ENCODE results near the gene TRIM62. TPM values are rescaled to one million over a fixed set of nuclear protein-coding genes. Genes with fewer than 3 reads are reported as not detected.

TRIM62 gene
- total RNA-seq, 1 donor = 3.9 TPM

- no peak for TF ChIP-seq CTCF (IDR thresholded peaks at IDR 0.05; ENCODE audit: insufficient read depth, low read depth, low read length)
- no peak overlapping the region for H3K4me3 ChIP-seq (ENCODE audit: low read depth, low read length)
- no peak for DNase-seq (ENCODE audit: low read depth)
Measured at GRCh38 chr1:33151116-33151515, 30.7 kb downstream of the TRIM62 start.

GRCh38 chr1:33150522-33150921 lies 31.3 kb downstream of the TRIM62 start:
- DNase-seq (ENCODE audit: low read depth) = no peak
- no peak for TF ChIP-seq CTCF (IDR thresholded peaks at IDR 0.05; ENCODE audit: insufficient read depth, low read depth, low read length)
- no peak overlapping the region for H3K4me3 ChIP-seq (ENCODE audit: low read depth, low read length)

GRCh38 chr1:33149453-33150190 lies 32.2 kb downstream of the TRIM62 start:
- DNase-seq (ENCODE audit: low read depth) = no peak
- H3K4me3 ChIP-seq (ENCODE audit: low read depth, low read length) = no peak overlapping the region
- no peak for TF ChIP-seq CTCF (IDR thresholded peaks at IDR 0.05; ENCODE audit: insufficient read depth, low read depth, low read length)

- no peak for TF ChIP-seq CTCF (IDR thresholded peaks at IDR 0.05; ENCODE audit: insufficient read depth, low read depth, low read length)
- no peak for DNase-seq (ENCODE audit: low read depth)
- no peak overlapping the region for H3K4me3 ChIP-seq (ENCODE audit: low read depth, low read length)
Measured at GRCh38 chr1:33148615-33149014, 33.2 kb downstream of the TRIM62 start.

GRCh38 chr1:33147997-33148314 lies 33.9 kb downstream of the TRIM62 start:
- TF ChIP-seq CTCF (IDR thresholded peaks at IDR 0.05; ENCODE audit: insufficient read depth, low read depth, low read length) = peak; percentile 64
- peak; percentile 55 for DNase-seq (ENCODE audit: low read depth)

GRCh38 chr1:33147275-33147996 lies 34.4 kb downstream of the TRIM62 start:
- DNase-seq (ENCODE audit: low read depth) = no peak
- no peak overlapping the region for H3K4me3 ChIP-seq (ENCODE audit: low read depth, low read length)
- no peak for TF ChIP-seq CTCF (IDR thresholded peaks at IDR 0.05; ENCODE audit: insufficient read depth, low read depth, low read length)

More at GRCh38 chr1:33147997-33148314, 33.9 kb downstream of the TRIM62 start:
- H3K4me3 ChIP-seq (ENCODE audit: low read depth, low read length) = no peak overlapping the region

Data from fibroblast of villous mesenchyme (primary cell).